ENCODE results near the gene HLCS. TPM values are rescaled to one million over a fixed set of nuclear protein-coding genes. Genes with fewer than 3 reads are reported as not detected.
"Not testable (repeated sequence)": the region's sequence is repeated elsewhere in the genome, so short reads cannot be mapped to it uniquely, and the experiment has no call there.

HLCS gene
- total RNA-seq, 1 experiment from 2014 or later: 33.8 TPM

- peak; percentile 84 for DNase-seq (ENCODE audit: low read depth, low spot score)
These were observed 23.4 kb upstream of the HLCS start for GRCh38 chr21:36989699-36990507.

GRCh38 chr21:36989199-36989698, 22.8 kb upstream of the HLCS start:
- DNase-seq (ENCODE audit: low read depth, low spot score); in situ Hi-C loops (cut with HindIII; ENCODE audit: low pct_unique_long_range_greater_than_20kb, low sequenced_read_pairs): not testable (repeated sequence)

More at GRCh38 chr21:36989699-36990507, 23.4 kb upstream of the HLCS start:
- in situ Hi-C loops (cut with HindIII; ENCODE audit: low pct_unique_long_range_greater_than_20kb, low sequenced_read_pairs): no loop called here

- in situ Hi-C loops (cut with HindIII; ENCODE audit: low pct_unique_long_range_greater_than_20kb, low sequenced_read_pairs): no loop called here
- no peak for DNase-seq (ENCODE audit: low read depth, low spot score)
These were observed 22.1 kb upstream of the HLCS start for GRCh38 chr21:36988536-36988935.

- in situ Hi-C loops (cut with HindIII; ENCODE audit: low pct_unique_long_range_greater_than_20kb, low sequenced_read_pairs): no loop called here
- no peak for DNase-seq (ENCODE audit: low read depth, low spot score)
These were observed 21.4 kb upstream of the HLCS start for GRCh38 chr21:36987845-36988244.

GRCh38 chr21:36985751-36986594, 19.5 kb upstream of the HLCS start:
- in situ Hi-C loops (cut with HindIII; ENCODE audit: low pct_unique_long_range_greater_than_20kb, low sequenced_read_pairs): no loop called here
- DNase-seq (ENCODE audit: low read depth, low spot score): no peak

- DNase-seq (ENCODE audit: low read depth, low spot score): peak; percentile 15
- in situ Hi-C loops (cut with HindIII; ENCODE audit: low pct_unique_long_range_greater_than_20kb, low sequenced_read_pairs): no loop called here
These were observed 15.7 kb upstream of the HLCS start for GRCh38 chr21:36981977-36982700.

GRCh38 chr21:36981049-36981391, 14.6 kb upstream of the HLCS start:
- no peak for DNase-seq (ENCODE audit: low read depth, low spot score)
- in situ Hi-C loops (cut with HindIII; ENCODE audit: low pct_unique_long_range_greater_than_20kb, low sequenced_read_pairs): no loop called here

GRCh38 chr21:36980280-36981048, 14.0 kb upstream of the HLCS start:
- DNase-seq (ENCODE audit: low read depth, low spot score): no peak
- in situ Hi-C loops (cut with HindIII; ENCODE audit: low pct_unique_long_range_greater_than_20kb, low sequenced_read_pairs): no loop called here

GRCh38 chr21:36976882-36977651, 10.6 kb upstream of the HLCS start:
- in situ Hi-C loops (cut with HindIII; ENCODE audit: low pct_unique_long_range_greater_than_20kb, low sequenced_read_pairs): no loop called here
- DNase-seq (ENCODE audit: low read depth, low spot score): peak; percentile 85

- in situ Hi-C loops (cut with HindIII; ENCODE audit: low pct_unique_long_range_greater_than_20kb, low sequenced_read_pairs): no loop called here
- DNase-seq (ENCODE audit: low read depth, low spot score): no peak
These were observed 9.9 kb upstream of the HLCS start for GRCh38 chr21:36976228-36976861.

GRCh38 chr21:36974851-36975192, 8.4 kb upstream of the HLCS start:
- DNase-seq (ENCODE audit: low read depth, low spot score): no peak
- in situ Hi-C loops (cut with HindIII; ENCODE audit: low pct_unique_long_range_greater_than_20kb, low sequenced_read_pairs): no loop called here

- no peak for DNase-seq (ENCODE audit: low read depth, low spot score)
- in situ Hi-C loops (cut with HindIII; ENCODE audit: low pct_unique_long_range_greater_than_20kb, low sequenced_read_pairs): no loop called here
These were observed 7.7 kb upstream of the HLCS start for GRCh38 chr21:36973986-36974850.

GRCh38 chr21:36968976-36969375, 2.5 kb upstream of the HLCS start:
- DNase-seq (ENCODE audit: low read depth, low spot score): no peak

GRCh38 chr21:36968414-36968813, 1.9 kb upstream of the HLCS start:
- no peak for DNase-seq (ENCODE audit: low read depth, low spot score)
- in situ Hi-C loops (cut with HindIII; ENCODE audit: low pct_unique_long_range_greater_than_20kb, low sequenced_read_pairs): no loop called here

More at GRCh38 chr21:36968976-36969375, 2.5 kb upstream of the HLCS start:
- in situ Hi-C loops (cut with HindIII; ENCODE audit: low pct_unique_long_range_greater_than_20kb, low sequenced_read_pairs): no loop called here
